C4-2B (cell line): ENCODE results near the gene PHAF1.

Source experiments
- ZFX ChIP-seq: fragments of 450-650 bp; IDR thresholded peaks from 2 replicates; pipeline ENCODE4 v1.6.1; 2017
- TF ChIP-seq, protein P1 (sequence below): fragments of 450-650 bp; conservative IDR thresholded peaks from 2 replicates; pipeline ENCODE4 v1.5.1; 2017; ENCODE audit warnings: mild to moderate bottlenecking

DNA sequence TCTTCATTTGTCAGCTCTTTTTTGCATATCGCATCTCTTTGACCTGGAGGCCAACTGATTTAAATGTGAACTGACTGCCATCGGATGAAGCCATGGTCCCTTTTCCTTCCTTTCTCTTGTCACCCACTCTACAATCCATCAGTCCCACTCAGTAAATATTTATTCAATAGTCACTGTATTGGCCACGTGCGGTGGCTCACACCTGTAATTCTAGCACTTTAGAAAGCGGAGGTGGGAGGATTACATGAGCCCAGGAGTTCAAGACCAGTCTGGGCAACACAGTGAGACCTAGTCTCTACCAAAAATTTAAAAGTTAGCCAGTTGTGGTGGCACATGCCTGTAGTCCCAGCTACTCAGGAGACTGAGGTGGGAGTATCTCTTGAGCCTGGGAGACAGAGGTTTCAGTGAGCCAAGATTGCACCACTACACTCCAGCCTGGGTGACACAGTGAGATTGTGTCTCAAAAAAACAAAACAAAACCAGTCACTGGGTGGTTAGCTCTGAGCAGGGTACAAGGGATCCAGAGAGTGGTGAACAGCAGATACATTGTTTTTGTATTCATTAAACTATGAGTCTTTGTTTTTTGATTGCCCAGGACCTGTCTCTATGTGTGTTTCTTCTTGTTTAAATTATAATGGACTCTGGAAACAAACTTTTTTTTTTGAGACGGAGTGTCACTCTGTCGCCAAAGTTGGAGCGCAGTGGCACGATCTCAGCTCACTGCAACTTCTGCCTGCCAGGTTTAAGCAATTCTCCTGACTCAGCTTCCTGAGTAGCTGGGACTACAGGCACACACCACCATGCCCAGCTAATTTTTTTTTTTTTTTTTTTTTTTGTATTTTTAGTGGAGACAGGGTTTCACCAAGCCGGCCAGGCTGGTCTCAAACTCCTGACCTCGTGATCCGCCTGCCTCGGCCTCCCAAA is 6.9 kb downstream of the PHAF1 start:
- TF ChIP-seq, protein P1, sequence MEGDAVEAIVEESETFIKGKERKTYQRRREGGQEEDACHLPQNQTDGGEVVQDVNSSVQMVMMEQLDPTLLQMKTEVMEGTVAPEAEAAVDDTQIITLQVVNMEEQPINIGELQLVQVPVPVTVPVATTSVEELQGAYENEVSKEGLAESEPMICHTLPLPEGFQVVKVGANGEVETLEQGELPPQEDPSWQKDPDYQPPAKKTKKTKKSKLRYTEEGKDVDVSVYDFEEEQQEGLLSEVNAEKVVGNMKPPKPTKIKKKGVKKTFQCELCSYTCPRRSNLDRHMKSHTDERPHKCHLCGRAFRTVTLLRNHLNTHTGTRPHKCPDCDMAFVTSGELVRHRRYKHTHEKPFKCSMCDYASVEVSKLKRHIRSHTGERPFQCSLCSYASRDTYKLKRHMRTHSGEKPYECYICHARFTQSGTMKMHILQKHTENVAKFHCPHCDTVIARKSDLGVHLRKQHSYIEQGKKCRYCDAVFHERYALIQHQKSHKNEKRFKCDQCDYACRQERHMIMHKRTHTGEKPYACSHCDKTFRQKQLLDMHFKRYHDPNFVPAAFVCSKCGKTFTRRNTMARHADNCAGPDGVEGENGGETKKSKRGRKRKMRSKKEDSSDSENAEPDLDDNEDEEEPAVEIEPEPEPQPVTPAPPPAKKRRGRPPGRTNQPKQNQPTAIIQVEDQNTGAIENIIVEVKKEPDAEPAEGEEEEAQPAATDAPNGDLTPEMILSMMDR, result no peak
- TF ChIP-seq ZFX, result no peak
